HAP-1 (cell line): ENCODE results near the gene AMBRA1.

ENCODE experiments used
- DNase-seq, 2 experiments: peaks; one replicate each; pipeline ENCODE4 v3.0.0-alpha.2; 2016 to 2020; ENCODE audit warnings: low spot score in 2 of 2
- H3K27me3 ChIP-seq: fragments of 250-450 bp; sonication (Bioruptor Pico); 2 replicates; pipeline ENCODE4 v1.5.1; 2020; ENCODE audit warnings: low read depth, mild to moderate bottlenecking, moderate library complexity
- H3K36me3 ChIP-seq: fragments of 250-450 bp; sonication (Bioruptor Pico); replicated peaks from 2 replicates; pipeline ENCODE4 v1.5.1; 2020; ENCODE audit warnings: mild to moderate bottlenecking
- H3K4me1 ChIP-seq: fragments of 250-450 bp; sonication (Bioruptor Pico); 2 replicates; pipeline ENCODE4 v1.5.1; 2020; ENCODE audit warnings: mild to moderate bottlenecking
- H3K4me3 ChIP-seq: fragments of 250-450 bp; sonication (Bioruptor Pico); 2 replicates; pipeline ENCODE4 v1.5.1; 2020; ENCODE audit warnings: mild to moderate bottlenecking, moderate library complexity
- H3K9me3 ChIP-seq: fragments of 250-450 bp; sonication (Bioruptor Pico); 2 replicates; pipeline ENCODE4 v1.5.1; 2020; ENCODE audit warnings: mild to moderate bottlenecking, moderate library complexity
- in situ Hi-C: fragments of 300-500 bp; cut with MboI; formaldehyde crosslinking; loops from 3 replicates; pipeline ENCODE4 v1.14.3; 2020; ENCODE audit warnings: low sequenced_read_pairs, inconsistent platforms, mixed read lengths

AMBRA1 gene

GRCh38 chr11:46363455-46364005 is 230.3 kb downstream of the AMBRA1 start:
- H3K36me3 ChIP-seq = peaks cover 11% of the 10 kb centered on the region
- DNase-seq = no peak
- no peaks in the 10 kb centered on the region for H3K4me1 ChIP-seq
- in situ Hi-C loops = no loop called here
- no peaks in the 10 kb centered on the region for H3K27me3 ChIP-seq
- no peaks in the 10 kb centered on the region for H3K9me3 ChIP-seq
- no peak overlapping the region for H3K4me3 ChIP-seq

- Histone ChIP-seq H3K36me3 (peaks cover 6% of the 10 kb centered on the region), H3K9me3 (no peaks in the 10 kb centered on the region), H3K4me3 (no peak overlapping the region), H3K4me1 (no peaks in the 10 kb centered on the region), H3K27me3 (no peaks in the 10 kb centered on the region)
- DNase-seq = no peak
- in situ Hi-C loops = no loop called here
These were observed 230.8 kb downstream of the AMBRA1 start for GRCh38 chr11:46363031-46363407.

- no peak for DNase-seq
- Histone ChIP-seq H3K9me3 (no peaks in the 10 kb centered on the region), H3K36me3 (0 out of 2 replicates have a peak, but pooled peaks cover 2% of the 10 kb centered on the region), H3K27me3 (no peaks in the 10 kb centered on the region), H3K4me1 (no peaks in the 10 kb centered on the region), H3K4me3 (no peak overlapping the region)
- in situ Hi-C loops = no loop called here
These were observed 231.4 kb downstream of the AMBRA1 start for GRCh38 chr11:46362156-46363030.

- in situ Hi-C loops = no loop called here
- H3K4me1 ChIP-seq = no peaks in the 10 kb centered on the region
- no peaks in the 10 kb centered on the region for H3K9me3 ChIP-seq
- no peaks in the 10 kb centered on the region for H3K27me3 ChIP-seq
- H3K4me3 ChIP-seq = no peak overlapping the region
- DNase-seq = no peak
- peaks cover 5% of the 10 kb centered on the region; the same call in 1 of the 2 replicates for H3K36me3 ChIP-seq
These were observed 232.3 kb downstream of the AMBRA1 start for GRCh38 chr11:46361283-46362155.

- no peak for DNase-seq
- Histone ChIP-seq H3K4me1 (no peaks in the 10 kb centered on the region), H3K4me3 (no peak overlapping the region), H3K27me3 (no peaks in the 10 kb centered on the region), H3K9me3 (no peaks in the 10 kb centered on the region), H3K36me3 (peaks cover 5% of the 10 kb centered on the region; the same call in 1 of the 2 replicates)
- in situ Hi-C loops = no loop called here
These were observed 232.9 kb downstream of the AMBRA1 start for GRCh38 chr11:46360878-46361277.

GRCh38 chr11:46359953-46360352 is 233.9 kb downstream of the AMBRA1 start:
- H3K27me3 ChIP-seq = no peaks in the 10 kb centered on the region
- in situ Hi-C loops = no loop called here
- H3K36me3 ChIP-seq = peaks cover 5% of the 10 kb centered on the region; the same call in 1 of the 2 replicates
- H3K4me3 ChIP-seq = no peak overlapping the region
- no peak for DNase-seq
- no peaks in the 10 kb centered on the region for H3K9me3 ChIP-seq
- H3K4me1 ChIP-seq = no peaks in the 10 kb centered on the region

- Histone ChIP-seq H3K27me3 (no peaks in the 10 kb centered on the region), H3K9me3 (no peaks in the 10 kb centered on the region), H3K36me3 (peaks cover 5% of the 10 kb centered on the region; the same call in 1 of the 2 replicates), H3K4me3 (no peak overlapping the region), H3K4me1 (no peaks in the 10 kb centered on the region)
- in situ Hi-C loops = no loop called here
- no peak for DNase-seq
These were observed 236.3 kb downstream of the AMBRA1 start for GRCh38 chr11:46357483-46357936.

GRCh38 chr11:46356924-46357482 is 236.8 kb downstream of the AMBRA1 start:
- DNase-seq = no peak
- Histone ChIP-seq H3K4me3 (no peak overlapping the region), H3K4me1 (no peaks in the 10 kb centered on the region), H3K27me3 (no peaks in the 10 kb centered on the region), H3K9me3 (no peaks in the 10 kb centered on the region), H3K36me3 (peaks cover 3% of the 10 kb centered on the region; the same call in 1 of the 2 replicates)
- in situ Hi-C loops = no loop called here

- no peak for DNase-seq
- Histone ChIP-seq H3K4me3 (no peak overlapping the region), H3K27me3 (no peaks in the 10 kb centered on the region), H3K9me3 (no peaks in the 10 kb centered on the region), H3K4me1 (no peaks in the 10 kb centered on the region), H3K36me3 (peaks cover 3% of the 10 kb centered on the region; the same call in 1 of the 2 replicates)
- in situ Hi-C loops = no loop called here
These were observed 240.1 kb downstream of the AMBRA1 start for GRCh38 chr11:46353698-46354097.

GRCh38 chr11:46352063-46352841 is 241.6 kb downstream of the AMBRA1 start:
- no peaks in the 10 kb centered on the region for H3K27me3 ChIP-seq
- in situ Hi-C loops = no loop called here
- peak; percentile 38 to 76 for DNase-seq
- peaks cover 3% of the 10 kb centered on the region; the same call in 1 of the 2 replicates for H3K36me3 ChIP-seq
- H3K9me3 ChIP-seq = no peaks in the 10 kb centered on the region
- H3K4me3 ChIP-seq = peak overlapping the region; percentile 15
- no peaks in the 10 kb centered on the region for H3K4me1 ChIP-seq

GRCh38 chr11:46351606-46352005 is 242.2 kb downstream of the AMBRA1 start:
- Histone ChIP-seq H3K4me1 (peaks cover 4% of the 10 kb centered on the region; the same call in 1 of the 2 replicates), H3K36me3 (peaks cover 1% of the 10 kb centered on the region; the same call in 1 of the 2 replicates), H3K27me3 (no peaks in the 10 kb centered on the region), H3K4me3 (no peak overlapping the region), H3K9me3 (no peaks in the 10 kb centered on the region)
- in situ Hi-C loops = no loop called here
- no peak for DNase-seq

- Histone ChIP-seq H3K4me3 (no peak overlapping the region), H3K27me3 (no peaks in the 10 kb centered on the region), H3K9me3 (no peaks in the 10 kb centered on the region), H3K4me1 (peaks cover 4% of the 10 kb centered on the region; the same call in 1 of the 2 replicates), H3K36me3 (no peaks in the 10 kb centered on the region)
- in situ Hi-C loops = no loop called here
- DNase-seq = no peak
These were observed 242.7 kb downstream of the AMBRA1 start for GRCh38 chr11:46351148-46351547.

- Histone ChIP-seq H3K27me3 (no peaks in the 10 kb centered on the region), H3K36me3 (no peaks in the 10 kb centered on the region), H3K4me1 (peaks cover 4% of the 10 kb centered on the region; the same call in 1 of the 2 replicates), H3K9me3 (no peaks in the 10 kb centered on the region), H3K4me3 (no peak overlapping the region)
- in situ Hi-C loops = no loop called here
- no peak for DNase-seq
These were observed 243.1 kb downstream of the AMBRA1 start for GRCh38 chr11:46350695-46351094.
